ENCODE measurements around the gene CADPS2. TPM values are rescaled to one million over a fixed set of nuclear protein-coding genes. Genes with fewer than 3 reads are reported as not detected.

Gene CADPS2
- total RNA-seq, 1 donor from 2014 or later: 19.1 TPM

DNA sequence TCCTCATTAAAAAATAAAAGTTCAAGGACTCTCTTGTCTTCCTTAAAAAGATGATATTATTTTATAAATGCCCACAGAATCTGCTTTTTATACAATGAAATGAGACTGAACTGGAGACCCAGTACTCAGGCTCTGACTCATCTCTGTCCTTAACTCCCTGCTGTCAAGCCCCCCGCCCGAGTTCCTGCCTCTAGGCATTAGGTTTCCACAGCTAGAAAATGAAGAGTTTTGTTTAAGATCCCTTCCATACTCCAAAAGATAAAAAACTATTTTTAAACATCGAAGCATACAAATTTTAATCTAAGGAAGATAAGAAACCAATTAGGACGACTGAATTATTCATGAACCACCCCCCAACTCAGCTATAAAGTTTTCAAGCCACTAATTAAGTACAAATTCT, 484.0 kb downstream of the CADPS2 start:
- Mint-ChIP-seq H3K4me1 (peaks cover 22% of the 10 kb centered on the region), H3K9me3 (peaks cover 6% of the 10 kb centered on the region), H3K4me3 (no peak overlapping the region), H3K27ac (peak overlapping the region; percentile 29), H3K27me3 (ENCODE audit: insufficient read depth, low read depth) (no peaks in the 10 kb centered on the region), H3K36me3 (peaks cover 4% of the 10 kb centered on the region)
- no peak for DNase-seq (ENCODE audit: low spot score)
- Histone ChIP-seq H3K79me2 (ENCODE audit: low read depth) (no peaks in the 10 kb centered on the region), H3K27ac (no peak overlapping the region), H3K9me3 (ENCODE audit: low read depth) (no peaks in the 10 kb centered on the region), H3F3A (ENCODE audit: low read depth) (peaks cover 11% of the 10 kb centered on the region), H3K4me3 (peak overlapping the region; percentile 7), H4K20me1 (ENCODE audit: low read depth) (no peaks in the 10 kb centered on the region), H3K4me1 (peaks cover 44% of the 10 kb centered on the region), H3K36me3 (no peaks in the 10 kb centered on the region), H2AFZ (replicated peaks) (no peak overlapping the region), H3K4me2 (peak overlapping the region; percentile 43), H3K9ac (no peak overlapping the region), H3K27me3 (no peaks in the 10 kb centered on the region)
- TF ChIP-seq, protein P1, sequence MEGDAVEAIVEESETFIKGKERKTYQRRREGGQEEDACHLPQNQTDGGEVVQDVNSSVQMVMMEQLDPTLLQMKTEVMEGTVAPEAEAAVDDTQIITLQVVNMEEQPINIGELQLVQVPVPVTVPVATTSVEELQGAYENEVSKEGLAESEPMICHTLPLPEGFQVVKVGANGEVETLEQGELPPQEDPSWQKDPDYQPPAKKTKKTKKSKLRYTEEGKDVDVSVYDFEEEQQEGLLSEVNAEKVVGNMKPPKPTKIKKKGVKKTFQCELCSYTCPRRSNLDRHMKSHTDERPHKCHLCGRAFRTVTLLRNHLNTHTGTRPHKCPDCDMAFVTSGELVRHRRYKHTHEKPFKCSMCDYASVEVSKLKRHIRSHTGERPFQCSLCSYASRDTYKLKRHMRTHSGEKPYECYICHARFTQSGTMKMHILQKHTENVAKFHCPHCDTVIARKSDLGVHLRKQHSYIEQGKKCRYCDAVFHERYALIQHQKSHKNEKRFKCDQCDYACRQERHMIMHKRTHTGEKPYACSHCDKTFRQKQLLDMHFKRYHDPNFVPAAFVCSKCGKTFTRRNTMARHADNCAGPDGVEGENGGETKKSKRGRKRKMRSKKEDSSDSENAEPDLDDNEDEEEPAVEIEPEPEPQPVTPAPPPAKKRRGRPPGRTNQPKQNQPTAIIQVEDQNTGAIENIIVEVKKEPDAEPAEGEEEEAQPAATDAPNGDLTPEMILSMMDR (IDR thresholded peaks at IDR 0.05): no peak
- TF ChIP-seq EZH2 (IDR thresholded peaks at IDR 0.05): no peak

DNA sequence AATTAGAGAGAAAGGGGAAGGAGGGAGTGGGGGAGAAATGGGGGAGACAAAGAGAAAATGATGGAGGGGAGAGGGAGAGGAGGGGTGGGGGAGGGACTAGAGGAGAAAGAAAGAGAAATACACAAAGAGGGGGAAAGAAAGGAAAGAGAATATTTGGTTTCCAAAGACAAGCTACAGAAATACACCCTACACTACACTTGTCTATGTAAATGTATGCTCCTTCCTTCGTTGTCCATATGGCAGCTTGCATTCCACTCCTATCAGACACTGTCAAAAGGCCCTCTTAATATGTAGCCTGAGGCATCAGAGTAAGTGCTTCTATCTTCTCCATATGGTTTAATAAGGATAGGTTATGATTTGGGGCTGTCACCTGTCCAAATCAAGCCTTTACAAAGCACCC, 488.9 kb downstream of the CADPS2 start:
- no peak overlapping the region for H3K27ac Mint-ChIP-seq
- no peak for TF ChIP-seq EZH2phosphoT487 (IDR thresholded peaks at IDR 0.05)
- TF ChIP-seq EZH2 (IDR thresholded peaks at IDR 0.05): no peak
- TF ChIP-seq, protein P1 (IDR thresholded peaks at IDR 0.05): no peak
- no peak overlapping the region for H3K27ac ChIP-seq
- peaks cover 4% of the 10 kb centered on the region for H3K36me3 Mint-ChIP-seq
- no peaks in the 10 kb centered on the region for H3K27me3 ChIP-seq
- H2AFZ ChIP-seq (replicated peaks): no peak overlapping the region
- peaks cover 10% of the 10 kb centered on the region for H3K4me1 Mint-ChIP-seq
- no peaks in the 10 kb centered on the region for H4K20me1 ChIP-seq (ENCODE audit: low read depth)
- no peaks in the 10 kb centered on the region for H3K36me3 ChIP-seq
- no peak overlapping the region for H3K4me2 ChIP-seq
- H3K4me3 ChIP-seq: no peak overlapping the region
- H3K4me1 ChIP-seq: peaks cover 35% of the 10 kb centered on the region
- H3K9me3 ChIP-seq (ENCODE audit: low read depth): no peaks in the 10 kb centered on the region
- H3K9ac ChIP-seq: no peak overlapping the region
- no peak overlapping the region for H3K4me3 Mint-ChIP-seq
- H3K79me2 ChIP-seq (ENCODE audit: low read depth): no peaks in the 10 kb centered on the region
- no peak for DNase-seq (ENCODE audit: low spot score)
- H3F3A ChIP-seq (ENCODE audit: low read depth): peaks cover 5% of the 10 kb centered on the region
- no peaks in the 10 kb centered on the region for H3K27me3 Mint-ChIP-seq (ENCODE audit: insufficient read depth, low read depth)
- no peaks in the 10 kb centered on the region for H3K9me3 Mint-ChIP-seq

DNA sequence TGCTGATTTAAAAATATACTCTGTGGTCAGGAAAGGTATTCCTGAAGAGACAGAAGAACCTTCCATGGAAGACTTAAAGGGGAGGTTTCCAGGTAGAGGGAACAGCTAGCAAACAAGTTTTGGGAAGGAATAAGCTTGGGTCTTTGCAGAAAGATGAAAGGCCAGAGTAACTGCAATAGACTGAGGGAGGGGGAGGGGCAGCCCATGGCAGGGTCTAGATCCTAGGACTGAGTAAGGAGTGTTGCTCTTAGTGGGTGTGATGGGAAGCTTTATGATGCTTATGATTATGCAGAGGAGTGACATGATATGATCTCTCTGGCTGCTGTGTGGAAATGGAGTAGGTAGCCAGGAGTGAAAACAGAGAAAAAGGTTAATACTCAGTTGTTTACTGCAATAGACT, 491.7 kb downstream of the CADPS2 start:
- Mint-ChIP-seq H3K36me3 (no peaks in the 10 kb centered on the region), H3K27ac (no peak overlapping the region), H3K9me3 (no peaks in the 10 kb centered on the region), H3K4me1 (peaks cover 3% of the 10 kb centered on the region), H3K27me3 (ENCODE audit: insufficient read depth, low read depth) (no peaks in the 10 kb centered on the region), H3K4me3 (no peak overlapping the region)
- no peaks in the 10 kb centered on the region for H4K20me1 ChIP-seq (ENCODE audit: low read depth)
- no peak overlapping the region for H3K4me3 ChIP-seq
- no peak overlapping the region for H3K4me2 ChIP-seq
- TF ChIP-seq EZH2phosphoT487 (IDR thresholded peaks at IDR 0.05): no peak
- TF ChIP-seq, protein P1 (IDR thresholded peaks at IDR 0.05): no peak
- no peak for TF ChIP-seq EZH2 (IDR thresholded peaks at IDR 0.05)
- no peaks in the 10 kb centered on the region for H3K27me3 ChIP-seq
- H3K27ac ChIP-seq: no peak overlapping the region
- DNase-seq (ENCODE audit: low spot score): no peak
- H3K79me2 ChIP-seq (ENCODE audit: low read depth): no peaks in the 10 kb centered on the region
- no peak overlapping the region for H2AFZ ChIP-seq (replicated peaks)
- H3K4me1 ChIP-seq: peaks cover 35% of the 10 kb centered on the region
- H3K36me3 ChIP-seq: no peaks in the 10 kb centered on the region
- H3K9me3 ChIP-seq (ENCODE audit: low read depth): no peaks in the 10 kb centered on the region
- H3F3A ChIP-seq (ENCODE audit: low read depth): peaks cover 9% of the 10 kb centered on the region
- no peak overlapping the region for H3K9ac ChIP-seq

Data from neural progenitor cell (in vitro differentiated cells).